ENCODE results near the gene SLC35D1.

The SLC35D1 gene

GRCh38 chr1:67053785-67054772 lies at the start of gene SLC35D1:
Gene SLC35D1, minus strand, starts transcription at chr1:67054148. Its CDS starts 135 bp downstream, at chr1:67054013.
- Histone ChIP-seq H3K27me3 (no peaks in the 10 kb centered on the region), H3K27ac (peak within 1 kb of the TSS; percentile 89), H3K36me3 (peaks cover 4% of the 10 kb centered on the region), H3K9me3 (no peaks in the 10 kb centered on the region), H3K4me1 (ENCODE audit: control insufficient read depth in 1 of 2, insufficient read depth in 1 of 2, low read depth in 1 of 2, low read length in 1 of 2) (peaks cover 14 to 25% of the 10 kb centered on the region in 2 experiments), H3K4me3 (ENCODE audit: low read depth in 1 of 2, low read length in 1 of 2) (peak within 1 kb of the TSS; percentile 71 to 78)
- TF ChIP-seq, protein P1, sequence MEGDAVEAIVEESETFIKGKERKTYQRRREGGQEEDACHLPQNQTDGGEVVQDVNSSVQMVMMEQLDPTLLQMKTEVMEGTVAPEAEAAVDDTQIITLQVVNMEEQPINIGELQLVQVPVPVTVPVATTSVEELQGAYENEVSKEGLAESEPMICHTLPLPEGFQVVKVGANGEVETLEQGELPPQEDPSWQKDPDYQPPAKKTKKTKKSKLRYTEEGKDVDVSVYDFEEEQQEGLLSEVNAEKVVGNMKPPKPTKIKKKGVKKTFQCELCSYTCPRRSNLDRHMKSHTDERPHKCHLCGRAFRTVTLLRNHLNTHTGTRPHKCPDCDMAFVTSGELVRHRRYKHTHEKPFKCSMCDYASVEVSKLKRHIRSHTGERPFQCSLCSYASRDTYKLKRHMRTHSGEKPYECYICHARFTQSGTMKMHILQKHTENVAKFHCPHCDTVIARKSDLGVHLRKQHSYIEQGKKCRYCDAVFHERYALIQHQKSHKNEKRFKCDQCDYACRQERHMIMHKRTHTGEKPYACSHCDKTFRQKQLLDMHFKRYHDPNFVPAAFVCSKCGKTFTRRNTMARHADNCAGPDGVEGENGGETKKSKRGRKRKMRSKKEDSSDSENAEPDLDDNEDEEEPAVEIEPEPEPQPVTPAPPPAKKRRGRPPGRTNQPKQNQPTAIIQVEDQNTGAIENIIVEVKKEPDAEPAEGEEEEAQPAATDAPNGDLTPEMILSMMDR (IDR thresholded peaks at IDR 0.05) = peak; percentile 10

GRCh38 chr1:67103548-67103947 lies 49.6 kb upstream of the SLC35D1 start:
- H3K4me1 ChIP-seq (ENCODE audit: control insufficient read depth in 1 of 2, insufficient read depth in 1 of 2, low read depth in 1 of 2, low read length in 1 of 2) = no peaks in the 10 kb centered on the region
- H3K4me3 ChIP-seq (ENCODE audit: low read depth in 1 of 2, low read length in 1 of 2) = no peak overlapping the region
- TF ChIP-seq, protein P1 (IDR thresholded peaks at IDR 0.05) = no peak
- no peaks in the 10 kb centered on the region for H3K9me3 ChIP-seq
- H3K27me3 ChIP-seq = no peaks in the 10 kb centered on the region
- H3K27ac ChIP-seq = no peak overlapping the region
- H3K36me3 ChIP-seq = no peaks in the 10 kb centered on the region

DNA sequence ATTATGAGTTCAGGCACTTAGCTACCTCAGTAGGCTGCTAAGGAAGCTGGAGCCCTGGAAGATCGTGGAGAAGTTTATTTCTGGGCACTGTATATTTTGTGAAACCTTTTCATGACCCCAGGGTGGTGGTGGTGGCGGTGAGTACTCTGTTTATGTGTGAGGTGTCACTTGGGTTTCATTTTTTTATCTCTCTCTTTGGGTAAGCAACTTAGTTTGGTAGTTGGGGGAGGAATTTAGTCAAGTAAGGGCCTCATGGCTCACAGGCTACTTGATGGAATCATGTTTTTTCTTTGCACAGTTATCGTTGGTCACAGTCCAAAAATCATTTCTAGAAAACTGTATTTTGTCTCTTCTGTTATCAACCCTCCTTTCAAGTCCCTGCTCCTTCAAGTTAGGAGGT lies 46.9 kb upstream of the SLC35D1 start:
- Histone ChIP-seq H3K4me3 (ENCODE audit: low read depth in 1 of 2, low read length in 1 of 2) (no peak overlapping the region), H3K4me1 (ENCODE audit: control insufficient read depth in 1 of 2, insufficient read depth in 1 of 2, low read depth in 1 of 2, low read length in 1 of 2) (no peaks in the 10 kb centered on the region), H3K27me3 (no peaks in the 10 kb centered on the region), H3K27ac (no peak overlapping the region), H3K36me3 (no peaks in the 10 kb centered on the region), H3K9me3 (no peaks in the 10 kb centered on the region)
- TF ChIP-seq, protein P1 (IDR thresholded peaks at IDR 0.05) = no peak

DNA sequence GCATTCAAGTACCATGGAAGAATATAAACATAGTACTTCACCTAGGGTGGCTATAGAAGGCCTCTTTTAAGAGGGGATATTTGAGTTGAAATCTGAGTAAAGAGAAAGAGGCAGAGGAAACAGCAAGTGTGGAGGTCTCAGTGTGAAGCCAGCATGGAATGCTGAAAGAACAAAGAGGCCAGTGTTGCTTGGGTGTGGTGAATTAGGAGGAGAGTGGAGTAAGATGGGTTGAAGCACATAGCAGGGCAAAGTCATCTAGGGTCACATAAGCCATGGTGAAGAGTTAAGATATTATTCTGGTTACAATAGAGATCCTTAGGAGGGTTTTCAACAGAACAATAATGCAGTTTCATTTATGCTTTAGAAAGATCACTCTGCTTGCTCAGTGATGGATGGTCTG lies 43.4 kb upstream of the SLC35D1 start:
- TF ChIP-seq, protein P1 (IDR thresholded peaks at IDR 0.05) = no peak
- no peaks in the 10 kb centered on the region for H3K9me3 ChIP-seq
- no peak overlapping the region for H3K27ac ChIP-seq
- H3K36me3 ChIP-seq = no peaks in the 10 kb centered on the region
- no peaks in the 10 kb centered on the region for H3K4me1 ChIP-seq (ENCODE audit: control insufficient read depth in 1 of 2, insufficient read depth in 1 of 2, low read depth in 1 of 2, low read length in 1 of 2)
- no peaks in the 10 kb centered on the region for H3K27me3 ChIP-seq
- H3K4me3 ChIP-seq (ENCODE audit: low read depth in 1 of 2, low read length in 1 of 2) = no peak overlapping the region

- Histone ChIP-seq H3K9me3 (no peaks in the 10 kb centered on the region), H3K27me3 (no peaks in the 10 kb centered on the region), H3K4me1 (ENCODE audit: control insufficient read depth in 1 of 2, insufficient read depth in 1 of 2, low read depth in 1 of 2, low read length in 1 of 2) (no peaks in the 10 kb centered on the region), H3K27ac (no peak overlapping the region), H3K36me3 (no peaks in the 10 kb centered on the region), H3K4me3 (ENCODE audit: low read depth in 1 of 2, low read length in 1 of 2) (no peak overlapping the region)
- TF ChIP-seq, protein P1 (IDR thresholded peaks at IDR 0.05) = no peak
Measured at GRCh38 chr1:67094191-67094590, 40.2 kb upstream of the SLC35D1 start.
